ENCODE results near the gene OST4. TPM values are rescaled to one million over a fixed set of nuclear protein-coding genes. Genes with fewer than 3 reads are reported as not detected.

The OST4 gene
- total RNA-seq, 1 donor from 2014 or later: 393 TPM

DNA sequence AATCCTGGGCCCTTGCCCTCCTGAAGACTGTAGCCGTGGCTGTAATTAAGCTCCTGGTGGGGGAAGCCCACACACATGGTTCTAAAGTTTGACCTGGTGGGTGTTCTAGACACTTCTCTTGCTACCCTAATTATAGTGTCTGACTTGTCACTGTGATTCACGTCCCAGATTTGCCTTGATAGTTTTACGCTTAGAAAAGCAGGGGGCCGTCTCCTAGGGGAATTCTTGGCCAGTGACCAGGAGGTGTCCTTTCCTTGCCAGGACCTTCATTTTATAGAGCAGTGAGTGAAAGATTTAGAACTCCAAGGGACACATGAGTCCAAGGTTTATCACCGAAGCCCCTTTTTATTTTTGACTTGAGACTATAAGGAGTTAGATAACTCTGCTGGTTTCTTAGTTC lies 29.7 kb downstream of the OST4 start:
- intact Hi-C loops (cut with DNase I): no loop called here

DNA sequence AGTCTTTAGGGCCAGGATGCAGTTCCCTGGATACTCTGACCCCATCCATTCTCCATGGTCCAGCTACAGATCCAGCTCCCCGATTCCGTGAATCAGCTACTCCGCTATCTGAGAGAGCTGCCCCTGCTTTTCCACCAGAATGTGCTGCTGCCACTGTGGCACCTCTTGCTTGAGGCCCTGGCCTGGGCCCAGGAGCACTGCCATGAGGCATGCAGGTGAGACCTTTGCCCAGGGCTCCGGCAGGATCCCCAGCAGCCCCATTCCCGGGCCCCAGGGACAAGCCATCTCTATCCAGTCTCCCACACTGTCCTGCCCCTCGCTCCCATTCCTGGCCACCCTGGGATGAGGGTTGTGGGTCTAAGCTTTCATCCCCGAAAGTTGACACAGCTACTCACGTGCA lies 31.2 kb downstream of the OST4 start:
- no peak for ATAC-seq (ENCODE audit: poor library complexity)
- no peak for DNase-seq
- intact Hi-C loops (cut with DNase I): no loop called here

More for the DNA sequence above, 29.7 kb downstream of the OST4 start:
- DNase-seq: no peak
- no peak for ATAC-seq (ENCODE audit: poor library complexity)

DNA sequence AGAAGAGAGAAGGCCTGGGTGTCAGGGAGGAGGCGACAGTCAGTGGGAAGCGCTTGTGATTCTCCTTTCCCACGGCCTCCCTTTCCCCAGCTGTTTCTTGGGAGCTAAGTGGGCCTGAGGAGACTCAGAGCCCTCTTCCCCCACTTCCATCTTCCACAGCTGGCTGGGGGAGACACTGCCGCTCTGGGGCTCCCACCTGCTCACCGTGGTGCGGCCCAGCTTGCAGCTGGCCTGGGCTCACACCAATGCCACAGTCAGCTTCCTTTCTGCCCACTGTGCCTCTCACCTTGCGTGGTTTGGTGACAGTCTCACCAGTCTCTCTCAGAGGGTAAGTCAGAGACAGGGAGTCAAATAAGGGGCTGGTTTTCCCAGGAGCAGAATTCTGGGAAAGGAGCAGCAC lies 31.6 kb downstream of the OST4 start:
- intact Hi-C loops (cut with DNase I): loop anchor here (10.0 kb wide), 1 partner anchor 45 kb away; the partner anchor contains the start of gene KHK
- ATAC-seq (ENCODE audit: poor library complexity) (no peak), DNase-seq (no peak)

- intact Hi-C loops (cut with DNase I): loop anchor here (10.0 kb wide), 1 partner anchor 45 kb away; the partner anchor contains the start of gene KHK
- no peak for DNase-seq
- ATAC-seq (ENCODE audit: poor library complexity): no peak
Observed at GRCh38 chr2:27039426-27039825, 32.0 kb downstream of the OST4 start.

GRCh38 chr2:27038631-27039339 lies 32.7 kb downstream of the OST4 start:
- ATAC-seq (ENCODE audit: poor library complexity) (no peak), DNase-seq (no peak)
- intact Hi-C loops (cut with DNase I): loop anchor here (10.0 kb wide), 1 partner anchor 46 kb away; the partner anchor contains the start of gene KHK

DNA sequence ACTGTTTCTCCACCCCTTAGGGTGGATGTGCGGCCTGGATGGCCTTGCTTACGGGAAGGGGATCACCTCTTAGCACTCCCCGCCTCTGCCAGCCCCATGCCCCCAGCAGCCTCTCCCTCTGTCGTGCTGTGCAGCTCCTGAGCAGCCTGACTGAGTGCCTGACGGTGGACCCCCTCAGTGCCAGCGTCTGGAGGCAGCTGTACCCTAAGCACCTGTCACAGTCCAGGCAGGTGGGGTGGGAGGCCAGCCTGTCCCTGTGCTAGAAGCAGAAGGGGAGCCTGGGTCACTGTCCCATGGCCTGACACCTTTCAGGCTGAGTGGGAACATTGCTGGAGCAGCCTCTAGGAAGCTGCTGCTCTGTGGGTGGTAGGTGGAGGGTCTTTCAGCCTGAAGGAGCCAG lies 33.4 kb downstream of the OST4 start:
- DNase-seq: no peak
- ATAC-seq (ENCODE audit: poor library complexity): no peak
- intact Hi-C loops (cut with DNase I): loop anchor here (10.0 kb wide), 1 partner anchor 47 kb away; the partner anchor contains the start of gene KHK

- intact Hi-C loops (cut with DNase I): loop anchor here (10.0 kb wide), 1 partner anchor 51 kb away; the partner anchor contains the start of gene KHK
- DNase-seq (no peak), ATAC-seq (ENCODE audit: poor library complexity) (no peak)
Observed at GRCh38 chr2:27033253-27033852, 38.1 kb downstream of the OST4 start.

- intact Hi-C loops (cut with DNase I): loop anchor here (10.0 kb wide), 1 partner anchor 52 kb away; the partner anchor contains the start of gene KHK
- peak; percentile 100 for ATAC-seq (ENCODE audit: poor library complexity)
Observed at GRCh38 chr2:27032495-27033252, 38.8 kb downstream of the OST4 start, which contains the start of gene TMEM214. TMEM214 (plus strand) TSS chr2:27032965; CDS start chr2:27033016, 51 bp downstream.

GRCh38 chr2:27029051-27029450 lies 42.4 kb downstream of the OST4 start:
- DNase-seq: no peak
- no peak for ATAC-seq (ENCODE audit: poor library complexity)
- intact Hi-C loops (cut with DNase I): no loop called here

More at GRCh38 chr2:27032495-27033252, 38.8 kb downstream of the OST4 start, which contains the start of gene TMEM214:
- peak; percentile 95 for DNase-seq

DNA sequence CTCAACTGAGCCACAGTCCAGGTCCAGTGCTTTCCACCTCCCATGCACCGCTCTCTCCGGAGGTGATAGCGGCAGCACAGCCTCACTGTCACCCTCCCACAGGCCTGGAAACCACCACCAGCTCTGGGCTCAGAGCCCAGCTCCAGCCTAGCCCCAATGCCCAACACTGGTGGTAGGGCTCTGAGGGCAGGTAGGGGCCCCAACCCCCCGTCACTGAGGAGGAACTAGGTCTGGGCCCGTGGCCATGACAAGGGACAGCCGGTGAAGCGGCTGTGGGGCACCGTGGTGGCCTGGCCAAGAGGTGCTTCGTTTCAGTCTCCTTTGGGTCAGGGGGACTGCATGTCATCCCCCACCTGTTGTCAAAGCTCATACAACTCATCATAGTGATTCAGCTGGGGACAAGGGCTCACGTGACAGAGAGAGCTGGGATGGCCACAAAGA lies 44.2 kb downstream of the OST4 start:
- ATAC-seq (ENCODE audit: poor library complexity) (no peak), DNase-seq (no peak)
- intact Hi-C loops (cut with DNase I): no loop called here

DNA sequence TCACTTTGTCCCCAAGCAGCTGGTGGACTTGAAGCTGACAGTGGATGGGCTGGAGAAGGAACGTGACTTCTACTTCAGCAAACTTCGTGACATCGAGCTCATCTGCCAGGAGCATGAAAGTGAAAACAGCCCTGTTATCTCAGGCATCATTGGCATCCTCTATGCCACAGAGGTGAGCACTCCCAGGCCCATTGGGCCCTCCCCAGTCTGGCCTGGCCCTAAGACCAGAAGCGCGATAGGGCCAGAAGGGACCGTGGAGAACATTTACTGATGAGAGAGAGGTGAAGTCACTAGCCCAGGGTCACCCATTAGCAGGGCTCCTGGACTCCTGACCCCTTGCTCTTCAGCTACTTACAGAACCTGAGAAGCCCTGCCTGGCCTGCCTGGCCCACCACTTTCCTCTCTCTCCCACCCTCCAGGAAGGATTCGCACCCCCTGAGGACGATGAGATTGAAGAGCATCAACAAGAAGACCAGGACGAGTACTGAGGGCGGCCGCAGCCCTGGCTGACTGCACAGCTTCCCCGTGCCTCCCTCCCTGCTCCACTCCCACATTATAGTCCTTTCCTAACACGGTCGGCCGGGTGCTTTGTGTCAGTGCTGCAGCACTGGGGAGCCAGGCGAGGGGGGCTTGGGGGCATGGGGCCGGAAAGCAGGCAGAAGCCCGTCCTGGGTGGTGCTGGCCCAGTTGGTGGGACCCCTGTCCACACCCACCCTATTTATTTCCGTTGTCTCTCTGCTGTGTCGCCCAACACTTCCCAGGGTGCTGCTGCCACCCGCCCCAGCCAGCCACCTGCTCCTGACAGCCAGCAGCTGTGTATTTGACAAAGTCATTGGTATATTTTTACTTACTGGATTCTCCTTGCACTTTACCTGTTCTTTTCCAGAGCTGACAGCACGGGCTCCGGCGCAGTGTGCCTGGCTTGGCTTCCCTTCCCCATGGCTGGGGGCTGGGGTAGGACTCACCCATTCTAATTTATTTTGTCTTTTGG lies 45.3 kb downstream of the OST4 start:
- DNase-seq (no peak), ATAC-seq (ENCODE audit: poor library complexity) (no peak)
- intact Hi-C loops (cut with DNase I): no loop called here

DNA sequence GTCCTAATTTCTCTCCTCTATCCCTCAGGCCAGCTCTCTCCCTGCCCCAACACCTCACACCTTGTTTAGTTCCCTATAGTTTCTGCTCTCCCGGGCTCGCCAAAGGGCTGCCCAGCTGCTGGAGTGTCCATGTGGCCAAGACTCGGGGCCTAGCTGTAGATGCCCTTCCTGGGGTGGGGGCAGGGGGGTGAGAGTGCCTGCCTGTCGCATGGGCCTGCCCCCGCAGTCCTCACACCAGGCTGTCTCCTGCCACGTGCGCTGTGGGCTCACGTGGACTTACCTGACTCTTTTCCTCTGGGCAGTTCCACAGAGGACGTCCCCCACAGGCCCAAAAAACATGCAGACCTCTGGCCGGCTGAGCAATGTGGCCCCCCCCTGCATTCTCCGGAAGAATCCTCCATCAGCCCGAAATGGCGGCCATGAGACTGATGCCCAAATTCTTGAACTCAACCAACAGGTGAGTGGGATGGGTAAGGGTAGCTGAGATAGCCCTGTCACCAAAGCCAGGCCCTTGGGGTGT lies 46.1 kb downstream of the OST4 start:
- DNase-seq (no peak), ATAC-seq (ENCODE audit: poor library complexity) (no peak)
- intact Hi-C loops (cut with DNase I): no loop called here

DNA sequence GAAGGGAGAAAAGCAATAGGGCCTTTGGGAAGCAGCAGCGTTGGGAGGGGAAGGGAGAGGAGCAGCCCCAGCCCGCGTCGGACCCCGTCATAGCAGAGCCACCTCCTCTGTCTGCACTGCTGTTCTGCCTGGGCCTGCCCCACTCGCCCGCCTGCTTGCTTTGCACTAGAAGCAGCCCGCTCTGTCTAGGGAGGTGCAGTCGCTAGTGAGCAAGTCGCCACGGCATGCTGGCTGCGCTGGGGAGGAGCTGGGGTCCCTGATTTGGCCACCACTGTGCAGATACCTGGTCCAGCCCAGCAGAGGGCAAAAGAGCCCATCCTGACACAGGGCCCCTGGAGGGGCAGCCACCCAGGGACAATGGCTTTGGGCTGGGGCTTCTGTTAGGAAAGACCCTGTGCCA lies 46.6 kb downstream of the OST4 start:
- intact Hi-C loops (cut with DNase I): no loop called here
- DNase-seq: no peak
- no peak for ATAC-seq (ENCODE audit: poor library complexity)

GRCh38 chr2:27024188-27024587 lies 47.3 kb downstream of the OST4 start:
- intact Hi-C loops (cut with DNase I): no loop called here
- ATAC-seq (ENCODE audit: poor library complexity): no peak

DNA sequence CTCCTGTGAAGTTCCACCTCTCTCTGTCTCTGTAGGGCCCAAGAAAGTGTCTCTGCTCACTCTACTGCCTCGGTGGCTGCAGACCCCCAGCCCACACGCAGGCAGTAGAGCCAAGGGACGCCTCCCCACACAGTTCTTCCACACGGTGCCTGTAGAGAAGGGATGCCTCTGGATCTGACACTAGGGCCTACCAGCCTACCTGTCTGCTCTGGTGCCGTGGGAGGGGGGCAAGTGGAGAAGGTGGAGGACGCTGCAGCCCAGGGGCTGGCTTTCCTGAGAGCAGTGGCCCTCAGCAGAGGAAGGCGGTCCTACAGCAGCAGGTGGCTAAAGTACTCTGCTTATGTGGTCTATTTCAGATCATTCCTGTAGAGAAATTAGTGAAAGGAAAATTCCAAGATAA lies 47.7 kb downstream of the OST4 start:
- intact Hi-C loops (cut with DNase I): no loop called here
- ATAC-seq (ENCODE audit: poor library complexity): no peak
- DNase-seq: no peak

More at GRCh38 chr2:27024188-27024587, 47.3 kb downstream of the OST4 start:
- DNase-seq: no peak

GRCh38 chr2:27021253-27022049 lies 50.0 kb downstream of the OST4 start:
- intact Hi-C loops (cut with DNase I): no loop called here
- DNase-seq (no peak), ATAC-seq (ENCODE audit: poor library complexity) (no peak)
